ENCODE data around the gene RAPGEF4.

Gene RAPGEF4

DNA sequence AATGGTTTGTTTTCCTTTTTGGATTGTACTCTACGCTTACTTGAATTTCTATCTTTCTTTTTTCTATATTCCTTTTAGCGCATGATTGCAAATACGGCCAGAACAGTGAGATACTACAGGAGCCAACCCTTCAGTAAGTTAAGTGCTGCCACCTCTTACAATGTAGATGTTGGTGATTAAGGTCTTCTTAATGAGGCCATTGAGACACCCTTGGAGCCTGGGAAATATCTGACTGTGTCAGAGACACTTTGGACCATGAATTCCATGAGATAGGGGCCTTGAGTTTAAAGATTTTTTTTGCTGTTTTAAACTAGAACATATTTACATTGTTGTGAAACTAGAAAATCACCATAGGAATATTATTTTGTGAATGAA lies 312.9 kb downstream of the RAPGEF4 start:
- DNase-seq: no peak

DNA sequence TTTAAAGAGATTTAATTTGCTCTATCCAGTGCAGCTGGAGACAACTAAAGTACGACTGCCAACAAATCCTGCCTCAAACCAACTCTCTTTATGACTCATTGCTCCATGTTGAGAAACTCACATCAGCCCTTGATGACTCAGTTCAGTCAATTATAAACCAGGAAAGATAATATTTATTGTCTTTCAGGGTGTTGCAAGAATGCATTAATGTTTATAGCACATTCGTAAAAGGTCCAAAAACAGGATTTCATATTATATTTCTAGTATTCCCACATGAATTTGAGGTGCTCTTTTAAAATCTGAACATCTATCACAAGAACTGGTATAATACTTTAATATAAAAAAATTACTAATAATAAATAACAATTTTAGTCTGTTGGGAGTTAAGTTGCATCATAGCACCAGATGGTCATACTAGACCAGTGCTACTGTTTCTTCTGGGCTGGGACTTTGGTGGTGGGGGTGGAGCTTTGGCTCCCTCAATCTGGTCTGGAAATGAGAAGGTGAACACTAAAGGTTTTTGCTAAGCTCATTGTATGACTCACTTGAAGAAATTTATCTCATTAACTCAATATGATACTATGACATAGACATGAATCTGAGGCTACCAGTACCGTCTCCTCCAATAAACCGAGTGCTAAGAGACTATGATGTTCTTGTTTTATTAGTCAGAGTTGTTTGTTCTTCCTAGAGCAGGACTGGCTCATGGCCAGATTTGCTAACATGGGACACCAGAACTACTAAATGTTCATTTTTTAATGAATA lies 313.4 kb downstream of the RAPGEF4 start:
- DNase-seq: no peak

DNA sequence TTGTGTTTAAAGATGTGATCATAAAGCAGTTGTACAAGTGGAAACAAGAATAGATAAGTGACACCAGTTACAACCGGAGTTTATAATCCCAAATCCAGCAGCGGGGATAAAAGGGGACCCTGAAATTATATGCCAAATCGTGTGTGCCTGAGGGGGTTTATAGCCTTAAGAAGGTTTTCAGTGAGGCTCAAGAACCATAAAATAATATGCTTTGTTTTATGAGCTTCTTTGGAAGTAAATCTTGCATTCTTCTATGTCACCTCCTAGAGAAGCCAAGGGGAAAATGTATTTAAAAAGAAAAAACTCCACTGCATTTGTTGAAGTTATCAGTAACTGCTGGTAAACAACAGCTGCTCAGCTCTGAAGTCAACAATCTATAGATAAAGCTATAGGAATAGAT lies 314.2 kb downstream of the RAPGEF4 start:
- no peak for DNase-seq

DNA sequence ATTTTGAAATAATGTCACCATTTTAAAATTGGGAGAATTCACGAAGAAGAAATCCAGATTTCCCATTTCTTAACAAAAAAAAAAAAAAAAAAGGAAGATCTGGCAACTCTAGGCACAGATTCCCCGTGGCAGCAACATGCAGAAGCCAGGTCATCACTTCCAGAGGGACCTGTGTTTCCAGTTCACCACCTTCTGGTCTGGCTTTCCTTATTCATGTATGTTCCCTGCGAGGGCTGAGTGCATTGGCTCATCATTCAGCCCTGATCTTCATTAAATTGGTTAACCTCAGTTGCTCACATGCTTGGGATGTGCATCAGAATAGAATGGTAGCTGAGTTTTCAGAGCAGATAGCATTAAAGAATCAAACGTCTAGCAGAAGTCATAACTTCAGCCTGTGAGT lies 315.0 kb downstream of the RAPGEF4 start:
- no peak for DNase-seq

DNA sequence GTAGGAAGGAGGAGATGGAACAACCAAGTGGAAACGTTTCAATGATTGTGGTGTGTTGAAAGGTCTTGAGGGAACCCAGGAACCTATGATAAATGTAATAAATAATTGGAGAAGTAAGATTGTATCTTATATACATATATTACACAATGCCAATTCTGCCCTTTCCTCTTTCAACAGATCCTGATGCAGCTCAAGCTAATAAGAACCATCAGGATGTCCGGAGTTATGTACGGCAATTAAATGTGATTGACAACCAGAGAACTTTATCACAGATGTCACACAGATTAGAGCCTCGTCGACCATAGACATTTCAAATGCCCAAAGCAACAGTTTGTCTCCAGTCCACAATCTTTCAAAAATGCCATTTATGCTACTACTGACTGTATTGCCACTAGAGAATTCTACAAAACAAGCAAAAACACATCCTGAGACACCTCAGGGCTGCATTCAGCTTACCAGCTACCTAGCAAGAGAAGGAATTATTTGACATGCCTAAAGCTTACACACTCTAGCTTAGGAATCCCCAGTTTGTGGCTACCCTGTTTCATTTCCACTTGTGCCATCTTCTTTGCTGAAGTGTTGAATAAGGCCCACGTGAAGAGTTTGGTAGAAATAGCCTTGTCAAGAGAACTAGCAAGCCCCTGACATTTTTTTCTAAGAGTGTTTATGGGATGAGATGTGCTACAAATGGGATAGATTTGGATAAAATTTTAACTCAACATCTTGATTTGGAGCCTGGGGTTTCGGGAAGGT lies 316.0 kb downstream of the RAPGEF4 start:
- no peak for DNase-seq

DNA sequence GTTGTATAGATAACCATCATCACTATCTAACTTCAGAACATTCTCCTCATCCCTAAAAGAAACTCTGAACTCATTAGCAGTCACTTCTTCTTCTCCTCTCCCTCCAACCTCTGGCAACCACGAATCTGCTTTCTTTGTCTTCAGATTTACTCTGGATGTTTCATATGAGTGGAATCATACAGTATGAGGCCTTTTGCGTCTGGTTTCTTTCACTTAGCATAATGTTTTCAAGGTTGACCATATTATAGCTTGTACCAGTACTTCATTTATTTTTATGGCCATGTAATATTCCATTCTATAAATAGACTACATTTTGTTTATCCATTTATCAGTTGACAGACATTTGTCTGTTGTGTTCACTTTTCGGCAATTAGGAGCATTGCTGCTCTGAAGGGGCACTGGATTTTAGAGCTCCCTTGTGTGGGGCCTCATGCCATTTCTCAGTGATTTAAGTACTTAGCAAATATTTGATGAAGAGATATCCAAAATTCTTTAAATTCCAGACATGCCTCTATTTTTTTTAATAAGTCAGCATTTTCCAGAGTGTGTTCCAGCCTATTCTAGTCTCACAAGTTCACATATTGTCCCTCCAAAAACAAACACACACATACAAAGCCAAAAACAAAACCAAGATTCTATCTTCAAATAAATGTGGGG lies 317.5 kb downstream of the RAPGEF4 start:
- DNase-seq: no peak

DNA sequence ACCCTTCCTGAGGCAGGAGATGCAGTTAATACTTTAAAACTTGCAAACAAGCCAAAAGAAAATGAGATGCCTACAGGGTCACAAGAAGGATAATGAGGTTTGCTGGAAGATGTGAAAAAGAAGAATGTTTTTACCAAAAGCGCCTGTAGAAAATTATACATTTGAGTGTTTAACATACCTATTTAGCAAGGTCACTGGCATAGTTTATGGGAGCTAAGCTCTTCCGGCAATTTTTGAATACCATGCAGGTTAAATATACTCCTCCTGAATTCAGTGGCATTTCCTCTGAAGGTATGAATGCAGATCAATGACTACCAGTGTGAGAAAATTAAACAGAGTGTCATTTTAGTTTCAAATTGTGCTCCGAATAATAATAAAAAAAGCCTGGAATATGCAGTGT lies 318.8 kb downstream of the RAPGEF4 start:
- no peak for DNase-seq

DNA sequence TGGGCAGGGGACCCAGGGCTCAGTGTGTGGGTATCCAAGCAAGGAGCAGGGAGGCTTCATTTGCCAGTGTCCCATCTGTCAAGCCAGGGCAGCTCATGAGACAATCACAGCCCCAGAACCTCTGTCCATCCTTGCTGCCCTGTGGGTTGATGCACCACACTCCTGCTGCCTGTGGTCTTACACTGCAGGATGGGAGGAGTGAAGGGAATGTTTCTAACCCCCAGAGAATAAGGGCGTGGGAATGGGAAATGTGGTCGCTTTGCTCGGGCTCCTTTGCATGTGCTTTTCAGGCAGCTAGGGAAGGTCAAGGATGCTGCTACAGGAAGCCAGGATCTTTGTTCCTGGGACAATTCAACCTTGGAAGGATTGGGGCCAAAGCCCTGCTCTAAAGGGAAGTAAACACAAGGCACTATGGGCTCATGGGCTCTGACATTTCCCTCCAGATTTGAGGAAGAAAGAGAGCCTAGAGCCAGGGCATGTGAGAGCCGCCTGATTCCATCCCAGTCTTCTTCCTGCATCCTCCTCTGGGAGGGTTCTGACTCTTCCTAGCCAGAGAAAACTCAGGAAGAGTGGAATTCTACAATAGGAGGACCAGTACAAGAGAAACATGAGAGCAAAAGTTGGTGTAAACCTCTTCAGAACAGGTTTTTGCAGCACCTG lies 321.2 kb downstream of the RAPGEF4 start:
- DNase-seq: no peak

DNA sequence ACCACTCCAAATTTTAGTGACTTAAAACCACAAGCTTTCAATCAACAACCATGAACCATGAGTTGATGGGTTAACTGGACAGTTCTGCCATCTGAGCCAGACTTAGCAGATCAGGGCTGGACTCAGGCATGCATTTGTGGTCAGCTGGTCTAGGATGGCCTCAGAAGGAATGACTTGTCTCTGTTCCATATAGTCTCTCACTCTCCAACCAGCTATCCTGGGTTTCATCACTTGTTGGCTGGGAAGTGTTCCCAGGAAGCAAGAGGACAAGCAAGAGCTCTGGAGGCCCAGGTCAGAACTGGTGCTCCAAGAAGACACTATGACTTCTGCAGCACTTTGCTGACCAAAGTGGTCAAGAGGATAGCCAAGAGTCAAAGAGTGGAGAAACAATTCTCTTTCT lies 322.5 kb downstream of the RAPGEF4 start:
- no peak for DNase-seq

DNA sequence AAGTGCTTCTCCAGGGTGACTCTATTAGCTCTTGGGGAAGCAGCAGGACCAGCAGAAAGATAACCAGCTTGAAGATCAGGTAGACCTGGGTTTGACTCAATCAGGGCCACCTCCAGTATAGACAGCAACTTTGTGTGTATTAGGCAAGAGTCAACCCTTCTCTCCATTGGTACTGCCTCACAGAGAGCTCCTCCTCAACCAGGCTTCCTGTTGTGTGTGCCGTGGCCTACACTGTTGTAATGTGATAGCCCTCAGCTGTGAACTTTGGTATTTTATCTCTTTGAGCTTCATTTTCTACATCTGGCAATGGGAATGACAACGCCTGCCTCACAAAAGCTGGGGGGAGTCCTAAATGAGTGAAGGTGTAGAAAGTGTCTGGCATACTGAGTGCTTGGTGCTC lies 323.0 kb downstream of the RAPGEF4 start:
- DNase-seq: no peak

DNA sequence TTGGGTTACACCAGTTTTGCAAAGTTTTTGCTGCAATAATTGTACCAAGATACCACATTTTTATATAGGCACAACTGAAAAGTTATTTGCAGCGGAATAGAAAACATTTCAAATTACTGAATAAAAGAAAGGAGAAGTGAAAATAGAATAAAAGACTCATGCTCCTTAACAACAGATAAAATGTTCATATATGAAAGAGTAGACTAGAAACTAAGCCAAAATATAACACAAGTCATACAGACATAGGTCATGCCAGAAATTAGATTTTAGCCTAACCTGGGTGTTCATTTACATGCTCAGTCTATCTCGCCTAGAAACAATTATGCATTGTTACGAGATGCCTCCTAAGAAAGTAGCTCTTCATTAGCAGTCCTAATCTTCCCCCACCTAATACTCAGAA lies 323.6 kb downstream of the RAPGEF4 start:
- DNase-seq: no peak

DNA sequence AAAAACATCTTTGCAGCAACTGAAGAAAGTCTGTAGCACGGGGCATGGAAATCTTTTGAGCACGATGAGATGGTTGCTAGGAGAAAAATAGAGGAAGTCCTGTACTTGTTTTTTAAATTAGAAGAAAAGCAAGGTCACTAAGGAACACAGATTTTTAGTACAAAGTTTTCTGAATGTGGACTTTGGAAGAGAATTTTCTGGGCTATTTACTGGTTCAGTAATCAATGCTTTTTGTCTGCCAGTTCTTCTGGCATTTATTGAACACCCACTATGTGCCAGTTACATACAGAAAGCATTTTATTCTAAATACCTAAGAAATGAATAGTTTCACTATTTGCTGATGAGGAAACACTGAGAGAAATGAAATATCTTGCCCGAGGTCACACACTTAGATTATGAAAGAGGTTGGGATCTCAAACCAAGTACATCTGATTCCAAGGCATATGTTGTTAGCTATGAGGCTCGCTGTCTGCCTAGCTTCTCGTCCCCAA lies 324.4 kb downstream of the RAPGEF4 start:
- DNase-seq: no peak

DNA sequence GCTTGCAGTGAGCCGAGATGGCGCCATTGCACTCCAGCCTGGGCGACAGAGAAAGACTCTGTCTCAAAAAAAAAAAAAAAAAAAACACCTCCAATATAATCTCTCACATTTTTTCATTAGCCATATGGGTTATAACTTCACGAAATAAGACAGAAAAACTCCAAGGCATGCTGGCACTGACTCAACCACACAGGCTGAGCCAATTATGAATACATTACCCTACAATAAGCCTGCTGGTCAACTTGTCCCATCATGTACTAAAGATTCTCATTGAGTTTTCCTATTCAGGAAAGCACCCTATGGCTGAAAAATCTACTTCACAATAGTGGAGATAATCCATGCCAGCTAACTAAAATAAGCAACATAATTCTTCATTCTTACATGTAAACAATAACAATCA lies 327.2 kb downstream of the RAPGEF4 start:
- DNase-seq: no peak

DNA sequence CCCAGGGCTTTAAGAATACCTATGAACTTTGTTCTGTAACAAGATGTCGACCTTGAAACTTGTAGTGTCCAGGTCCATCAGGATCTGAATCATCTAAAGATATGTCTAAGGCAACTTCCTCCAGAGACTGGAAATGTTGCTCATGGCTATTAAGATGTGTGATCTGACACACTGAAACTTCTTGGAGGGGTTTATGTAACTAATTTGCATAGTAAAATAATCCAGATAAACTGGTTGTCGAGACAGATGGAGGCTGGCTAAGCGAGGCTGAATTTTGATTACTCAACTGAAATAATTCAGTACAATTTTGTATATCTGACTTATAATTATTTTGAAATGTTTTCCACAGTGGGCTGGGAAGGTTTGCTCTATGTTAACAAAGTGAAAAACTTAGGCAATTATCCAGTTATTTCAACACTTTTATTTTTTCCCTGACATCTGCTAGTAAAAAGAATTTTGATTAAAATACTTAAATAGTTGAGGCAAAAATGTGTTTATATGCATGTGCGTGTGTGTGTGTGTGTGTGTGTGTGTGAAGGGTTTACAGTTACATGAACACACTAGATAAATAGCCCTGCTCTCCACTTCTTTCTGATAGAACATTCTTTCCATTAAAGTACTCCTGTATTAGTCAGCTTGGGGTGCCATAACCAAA lies 328.6 kb downstream of the RAPGEF4 start:
- DNase-seq: no peak

DNA sequence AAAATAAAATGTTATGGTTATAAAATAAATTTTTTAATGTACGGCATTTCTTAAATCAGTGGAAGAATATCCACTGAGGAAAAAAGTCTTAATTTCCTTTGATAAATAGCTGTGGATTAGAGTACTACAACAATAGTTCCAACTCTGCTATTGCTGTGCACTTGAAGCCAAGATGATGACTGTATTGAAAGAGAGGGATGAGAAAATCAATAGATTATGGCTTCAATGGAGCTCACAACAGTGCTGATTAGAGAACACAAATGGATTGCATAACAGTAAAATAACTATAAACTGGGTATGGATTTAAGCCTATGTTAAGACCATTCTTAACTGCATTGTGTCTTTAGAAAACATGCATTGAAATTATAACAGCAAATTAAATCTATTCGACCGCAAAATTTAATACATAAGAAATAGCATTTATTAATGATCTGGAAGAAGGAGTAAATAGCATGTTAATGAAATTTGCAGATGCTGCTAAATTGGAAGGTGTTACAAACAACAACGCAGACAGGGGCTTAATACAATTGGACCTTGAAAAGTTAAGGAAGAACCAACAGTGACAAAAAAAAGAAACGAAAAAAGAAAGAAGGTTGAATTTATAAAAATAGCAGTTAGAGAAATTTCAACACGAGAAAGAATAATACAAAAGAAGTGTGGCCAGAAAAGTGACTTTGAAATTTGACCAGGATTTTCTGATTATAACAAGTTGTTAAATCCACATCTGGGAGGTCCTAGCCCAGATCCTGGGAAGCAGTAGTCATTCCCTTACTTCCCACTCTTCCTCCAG lies 331.4 kb downstream of the RAPGEF4 start:
- DNase-seq: no peak

DNA sequence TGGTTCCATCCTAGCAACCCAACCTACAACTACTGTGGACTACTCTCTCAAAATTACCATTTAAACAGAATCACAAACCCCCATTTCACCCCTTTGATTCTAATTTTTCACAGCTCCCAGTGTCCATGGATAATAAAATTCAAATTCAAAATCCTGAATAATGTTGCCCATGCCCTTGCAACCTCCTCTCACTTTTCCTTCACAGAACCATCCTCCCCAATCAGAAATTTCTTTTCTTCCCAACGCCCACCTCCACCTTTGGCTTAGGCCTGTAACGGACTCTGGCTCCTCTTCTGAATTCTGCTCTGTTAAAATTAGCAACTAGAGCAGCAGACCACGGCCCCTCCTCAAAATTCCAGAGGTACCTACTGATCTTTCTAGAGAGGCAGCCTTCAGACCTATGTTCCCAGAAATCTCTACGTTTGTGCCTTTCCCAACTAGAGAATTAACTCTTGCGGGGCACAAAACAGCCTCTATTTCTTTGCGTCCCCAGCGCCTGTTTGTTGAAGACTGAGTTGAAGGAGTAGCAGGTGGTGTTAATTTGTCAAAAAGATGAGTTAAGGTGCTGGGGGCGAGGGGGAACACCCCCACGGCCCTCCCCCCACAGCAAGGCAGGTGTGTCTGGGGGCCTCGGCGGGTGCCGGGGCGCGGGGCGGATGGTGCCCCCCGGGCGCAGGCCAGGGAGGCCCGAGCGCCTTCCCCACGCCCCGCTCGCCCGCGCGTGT lies 339.6 kb downstream of the RAPGEF4 start:
- DNase-seq: no peak

DNA sequence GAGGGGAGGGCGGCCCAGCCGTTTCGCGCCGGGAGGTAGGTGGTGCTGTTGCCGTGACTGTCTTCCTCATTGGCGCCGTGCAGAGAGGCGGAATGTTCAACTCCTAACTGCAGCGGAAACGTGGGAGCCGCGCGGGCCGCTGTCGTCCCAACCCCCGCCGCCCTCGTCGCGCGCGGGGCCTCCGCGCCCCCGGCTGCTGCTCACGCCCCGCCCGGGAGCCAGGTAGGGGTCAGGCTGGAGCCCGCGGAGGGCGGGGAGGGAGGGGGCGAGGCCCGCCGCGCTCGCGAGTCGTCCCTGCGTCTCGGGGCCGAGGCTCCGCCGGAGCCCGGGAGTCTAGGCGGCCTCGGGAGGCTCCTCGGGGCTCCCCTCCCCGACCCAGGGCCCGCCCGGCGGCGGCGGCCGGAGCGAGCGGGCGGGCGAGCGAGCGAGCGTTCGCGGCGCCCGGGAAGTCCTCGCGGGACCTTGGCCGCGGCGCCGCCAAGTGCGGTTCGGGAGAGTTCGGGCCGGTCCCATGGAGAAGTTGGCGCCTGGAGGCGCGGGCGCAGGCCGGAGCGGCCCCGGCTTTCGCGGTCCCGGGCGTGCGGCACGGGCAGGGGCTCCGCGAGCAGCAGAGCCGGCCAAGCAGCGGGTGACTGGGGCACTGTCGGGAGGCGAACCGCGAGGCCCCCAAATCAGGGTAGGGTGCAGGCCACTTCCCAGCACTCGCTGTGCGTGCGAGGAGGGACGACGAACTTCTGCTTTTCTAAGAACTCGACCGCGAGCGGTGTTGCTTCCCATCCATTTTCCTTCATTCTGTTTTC lies 340.3 kb downstream of the RAPGEF4 start, which contains the start of gene MAP3K20:
Gene MAP3K20, plus strand, starts transcription at position 66 of the 800 bp plus-strand sequence. CDS start 15,186 bp downstream, outside the sequence.
- DNase-seq: peak in 1 of 4 experiments; percentile 6

DNA sequence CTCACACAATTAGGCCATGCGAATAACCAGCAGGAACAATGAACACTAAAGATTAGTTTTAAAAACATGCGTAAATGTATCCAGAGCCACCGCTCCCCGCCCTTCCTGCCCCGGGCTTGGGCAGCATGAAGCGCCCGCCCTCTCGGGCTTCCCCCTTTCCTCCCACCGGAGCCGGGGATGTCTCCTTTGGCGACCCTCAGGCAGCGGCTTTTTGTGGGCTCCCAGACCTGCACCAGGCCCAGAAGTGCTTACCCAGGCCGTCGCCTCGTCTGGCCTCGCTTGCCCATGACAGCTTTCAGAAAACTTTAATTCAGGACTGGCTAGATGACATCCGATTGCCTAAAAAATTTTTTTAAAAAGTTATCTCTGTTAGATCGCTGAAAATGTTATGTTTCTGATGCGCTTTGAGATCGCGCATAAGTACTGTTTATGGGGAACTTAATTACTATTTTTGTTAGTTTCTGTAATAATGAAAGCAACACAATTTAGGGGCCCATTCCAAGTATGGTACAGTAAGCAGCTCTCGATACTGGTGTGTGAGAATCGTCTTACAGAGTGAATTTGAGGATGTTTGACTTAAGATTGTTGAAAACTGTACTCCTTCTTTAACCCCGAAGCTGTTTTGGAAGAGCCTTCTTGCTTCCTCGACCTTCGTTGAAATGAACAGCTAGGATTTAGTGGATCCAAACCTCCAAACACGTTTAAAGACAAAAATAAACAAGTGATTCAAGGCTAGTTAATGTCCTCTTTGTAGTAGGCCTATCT lies 341.1 kb downstream of the RAPGEF4 start:
- DNase-seq: no peak

DNA sequence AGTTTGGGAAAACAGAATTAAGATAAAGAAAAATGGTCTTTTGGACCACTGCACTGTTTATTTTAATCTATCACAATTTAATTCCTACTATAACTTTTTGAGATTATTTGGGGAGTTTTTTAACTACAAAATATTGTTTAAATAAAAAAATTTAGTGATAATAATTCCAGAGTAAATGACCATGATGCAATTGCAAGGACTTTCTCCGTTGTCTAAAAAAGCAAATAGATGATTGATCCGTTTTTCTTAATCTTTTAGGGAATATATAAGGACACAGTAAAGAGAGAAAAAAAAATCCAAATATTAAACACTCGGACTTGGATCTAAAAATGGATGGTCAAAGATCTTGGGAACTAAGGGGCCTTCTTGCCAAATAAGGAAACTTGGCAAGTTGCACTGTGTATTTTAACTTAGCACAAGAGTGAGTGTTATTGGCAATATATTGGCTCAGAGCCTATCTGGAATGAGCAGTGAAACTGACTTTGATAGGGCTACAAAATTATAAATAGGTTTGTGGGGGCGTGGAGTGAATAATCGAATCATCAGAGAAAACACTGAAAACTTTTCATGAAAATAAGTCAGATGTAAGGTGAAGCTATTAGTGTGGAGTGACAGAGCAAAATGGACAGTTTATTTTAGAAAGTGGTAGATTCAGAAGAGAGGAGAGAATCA lies 342.0 kb downstream of the RAPGEF4 start:
- no peak for DNase-seq
